ENCODE measurements around the gene GNB5.

The GNB5 gene

GRCh38 chr15:52121896-52122295 lies 69.3 kb downstream of the GNB5 start:
- Histone ChIP-seq H3K9ac (ENCODE audit: insufficient read length) (no peak overlapping the region), H3K4me3 (no peak overlapping the region), H3K27ac (no peak overlapping the region), H3K9me3 (ENCODE audit: low read depth, low read length) (no peaks in the 10 kb centered on the region), H3K36me3 (ENCODE audit: insufficient read depth, low read length) (no peaks in the 10 kb centered on the region)
- DNase-seq (ENCODE audit: low read depth, low spot score): no peak
- TF ChIP-seq FOXP2 (optimal IDR thresholded peaks at IDR 0.05; ENCODE audit: control extremely low read depth, extremely low read length, insufficient read depth): no peak
- TF ChIP-seq EZH2 (IDR thresholded peaks at IDR 0.05): no peak
- TF ChIP-seq POLR2AphosphoS5 (IDR thresholded peaks at IDR 0.05; ENCODE audit: borderline replicate concordance, low read depth, low read length): no peak

- Histone ChIP-seq H3K27ac (no peak overlapping the region), H3K4me3 (no peak overlapping the region), H3K9me3 (ENCODE audit: low read depth, low read length) (no peaks in the 10 kb centered on the region), H3K9ac (ENCODE audit: insufficient read length) (no peak overlapping the region), H3K36me3 (ENCODE audit: insufficient read depth, low read length) (no peaks in the 10 kb centered on the region)
- DNase-seq (ENCODE audit: low read depth, low spot score): no peak
- TF ChIP-seq POLR2AphosphoS5 (IDR thresholded peaks at IDR 0.05; ENCODE audit: borderline replicate concordance, low read depth, low read length) (no peak), EZH2 (IDR thresholded peaks at IDR 0.05) (no peak), FOXP2 (optimal IDR thresholded peaks at IDR 0.05; ENCODE audit: control extremely low read depth, extremely low read length, insufficient read depth) (no peak)
Measured at GRCh38 chr15:52121006-52121405, 70.2 kb downstream of the GNB5 start.

GRCh38 chr15:52120488-52120887 lies 70.7 kb downstream of the GNB5 start:
- H3K4me3 ChIP-seq: no peak overlapping the region
- H3K9ac ChIP-seq (ENCODE audit: insufficient read length): no peak overlapping the region
- H3K9me3 ChIP-seq (ENCODE audit: low read depth, low read length): no peaks in the 10 kb centered on the region
- TF ChIP-seq EZH2 (IDR thresholded peaks at IDR 0.05) (no peak), FOXP2 (optimal IDR thresholded peaks at IDR 0.05; ENCODE audit: control extremely low read depth, extremely low read length, insufficient read depth) (no peak), POLR2AphosphoS5 (IDR thresholded peaks at IDR 0.05; ENCODE audit: borderline replicate concordance, low read depth, low read length) (no peak)
- H3K27ac ChIP-seq: no peak overlapping the region
- no peaks in the 10 kb centered on the region for H3K36me3 ChIP-seq (ENCODE audit: insufficient read depth, low read length)
- no peak for DNase-seq (ENCODE audit: low read depth, low spot score)

GRCh38 chr15:52118969-52119749 lies 72.0 kb downstream of the GNB5 start:
- Histone ChIP-seq H3K4me3 (no peak overlapping the region), H3K9me3 (ENCODE audit: low read depth, low read length) (no peaks in the 10 kb centered on the region), H3K36me3 (ENCODE audit: insufficient read depth, low read length) (no peaks in the 10 kb centered on the region), H3K9ac (ENCODE audit: insufficient read length) (no peak overlapping the region), H3K27ac (no peak overlapping the region)
- TF ChIP-seq FOXP2 (optimal IDR thresholded peaks at IDR 0.05; ENCODE audit: control extremely low read depth, extremely low read length, insufficient read depth) (no peak), EZH2 (IDR thresholded peaks at IDR 0.05) (no peak), POLR2AphosphoS5 (IDR thresholded peaks at IDR 0.05; ENCODE audit: borderline replicate concordance, low read depth, low read length) (no peak)
- no peak for DNase-seq (ENCODE audit: low read depth, low spot score)

GRCh38 chr15:52117549-52117948 lies 73.6 kb downstream of the GNB5 start:
- Histone ChIP-seq H3K4me3 (no peak overlapping the region), H3K27ac (no peak overlapping the region), H3K9ac (ENCODE audit: insufficient read length) (no peak overlapping the region), H3K36me3 (ENCODE audit: insufficient read depth, low read length) (no peaks in the 10 kb centered on the region), H3K9me3 (ENCODE audit: low read depth, low read length) (no peaks in the 10 kb centered on the region)
- DNase-seq (ENCODE audit: low read depth, low spot score): no peak
- TF ChIP-seq FOXP2 (optimal IDR thresholded peaks at IDR 0.05; ENCODE audit: control extremely low read depth, extremely low read length, insufficient read depth) (no peak), POLR2AphosphoS5 (IDR thresholded peaks at IDR 0.05; ENCODE audit: borderline replicate concordance, low read depth, low read length) (no peak), EZH2 (IDR thresholded peaks at IDR 0.05) (no peak)

- TF ChIP-seq FOXP2 (optimal IDR thresholded peaks at IDR 0.05; ENCODE audit: control extremely low read depth, extremely low read length, insufficient read depth) (no peak), EZH2 (IDR thresholded peaks at IDR 0.05) (no peak), POLR2AphosphoS5 (IDR thresholded peaks at IDR 0.05; ENCODE audit: borderline replicate concordance, low read depth, low read length) (no peak)
- H3K9me3 ChIP-seq (ENCODE audit: low read depth, low read length): no peaks in the 10 kb centered on the region
- H3K4me3 ChIP-seq: no peak overlapping the region
- DNase-seq (ENCODE audit: low read depth, low spot score): no peak
- H3K27ac ChIP-seq: no peak overlapping the region
- no peak overlapping the region for H3K9ac ChIP-seq (ENCODE audit: insufficient read length)
- H3K36me3 ChIP-seq (ENCODE audit: insufficient read depth, low read length): no peaks in the 10 kb centered on the region
Measured at GRCh38 chr15:52115598-52116427, 75.4 kb downstream of the GNB5 start.

GRCh38 chr15:52114261-52115055 lies 76.7 kb downstream of the GNB5 start:
- DNase-seq (ENCODE audit: low read depth, low spot score): no peak
- Histone ChIP-seq H3K9me3 (ENCODE audit: low read depth, low read length) (no peaks in the 10 kb centered on the region), H3K4me3 (no peak overlapping the region), H3K27ac (no peak overlapping the region), H3K36me3 (ENCODE audit: insufficient read depth, low read length) (no peaks in the 10 kb centered on the region), H3K9ac (ENCODE audit: insufficient read length) (no peak overlapping the region)
- TF ChIP-seq POLR2AphosphoS5 (IDR thresholded peaks at IDR 0.05; ENCODE audit: borderline replicate concordance, low read depth, low read length) (no peak), EZH2 (IDR thresholded peaks at IDR 0.05) (no peak), FOXP2 (optimal IDR thresholded peaks at IDR 0.05; ENCODE audit: control extremely low read depth, extremely low read length, insufficient read depth) (no peak)

- Histone ChIP-seq H3K4me3 (no peak overlapping the region), H3K27ac (no peak overlapping the region)
- TF ChIP-seq POLR2AphosphoS5 (IDR thresholded peaks at IDR 0.05; ENCODE audit: borderline replicate concordance, low read depth, low read length) (no peak), FOXP2 (optimal IDR thresholded peaks at IDR 0.05; ENCODE audit: control extremely low read depth, extremely low read length, insufficient read depth) (no peak)
Measured at GRCh38 chr15:52113708-52114107, 77.5 kb downstream of the GNB5 start.

More at GRCh38 chr15:52113708-52114107, 77.5 kb downstream of the GNB5 start:
- Histone ChIP-seq H3K9ac (ENCODE audit: insufficient read length) (no peak overlapping the region), H3K9me3 (ENCODE audit: low read depth, low read length) (no peaks in the 10 kb centered on the region), H3K36me3 (ENCODE audit: insufficient read depth, low read length) (no peaks in the 10 kb centered on the region)
- no peak for DNase-seq (ENCODE audit: low read depth, low spot score)
